Urothelium cell line (cell line): ENCODE results near the gene MLST8.
"Not testable (repeated sequence)": the region's sequence is repeated elsewhere in the genome, so short reads cannot be mapped to it uniquely, and the experiment has no call there.

ENCODE experiments used
- DNase-seq: peaks from one replicate; pipeline ENCODE4 v3.0.0; 2011; ENCODE audit warnings: low spot score, mixed read lengths
- FAIRE-seq: peaks from 2 replicates; lab custom pipeline; 2011; peaks lifted over from hg19 to GRCh38; lab: Jason Lieb, UNC

Gene MLST8

GRCh38 chr16:2189252-2189893 is 15.9 kb upstream of the MLST8 start:
- FAIRE-seq (no peak), DNase-seq (no peak)

GRCh38 chr16:2190002-2190658 is 15.1 kb upstream of the MLST8 start:
- FAIRE-seq (no peak), DNase-seq (no peak)

- DNase-seq (no peak), FAIRE-seq (no peak)
Observed at GRCh38 chr16:2190659-2191445, 14.4 kb upstream of the MLST8 start.

GRCh38 chr16:2191446-2191706 is 13.9 kb upstream of the MLST8 start:
- DNase-seq (no peak), FAIRE-seq (no peak)

- FAIRE-seq, result no peak
- DNase-seq, result peak; percentile 58
Observed at GRCh38 chr16:2194166-2194834, 11.0 kb upstream of the MLST8 start.

- FAIRE-seq, result peak; percentile 65
- peak; percentile 69 for DNase-seq
Observed at GRCh38 chr16:2194852-2195321, 10.4 kb upstream of the MLST8 start.

- FAIRE-seq (peak; percentile 65), DNase-seq (no peak)
Observed at GRCh38 chr16:2195322-2196161, 9.7 kb upstream of the MLST8 start.

GRCh38 chr16:2196162-2196980 is 8.9 kb upstream of the MLST8 start, which contains the start of gene CASKIN1:
CASKIN1 (minus strand) TSS chr16:2196605; CDS start chr16:2196432, 173 bp downstream.
- FAIRE-seq (peak; percentile 9), DNase-seq (peak; percentile 52)

GRCh38 chr16:2196981-2197511 is 8.2 kb upstream of the MLST8 start:
- FAIRE-seq, result no peak

GRCh38 chr16:2197765-2198164 is 7.5 kb upstream of the MLST8 start:
- FAIRE-seq (no peak), DNase-seq (no peak)

More at GRCh38 chr16:2196981-2197511, 8.2 kb upstream of the MLST8 start:
- DNase-seq, result no peak

- no peak for DNase-seq
- no peak for FAIRE-seq
Observed at GRCh38 chr16:2198283-2198682, 7.0 kb upstream of the MLST8 start.

GRCh38 chr16:2199095-2199494 is 6.2 kb upstream of the MLST8 start:
- FAIRE-seq (no peak), DNase-seq (no peak)

GRCh38 chr16:2199621-2200139 is 5.6 kb upstream of the MLST8 start:
- DNase-seq (no peak), FAIRE-seq (no peak)

- no peak for DNase-seq
- FAIRE-seq, result no peak
Observed at GRCh38 chr16:2200313-2200712, 4.9 kb upstream of the MLST8 start.

GRCh38 chr16:2203119-2203688 is 2.0 kb upstream of the MLST8 start:
- peak; percentile 17 for FAIRE-seq
- not testable (repeated sequence) for DNase-seq

- FAIRE-seq, result no peak
- no peak for DNase-seq
Observed at GRCh38 chr16:2204416-2205103, 694 bp upstream of the MLST8 start.

- DNase-seq (no peak), FAIRE-seq (no peak)
Observed at GRCh38 chr16:2205967-2206313, 686 bp downstream of the MLST8 start.

GRCh38 chr16:2206420-2206779 is 1.1 kb downstream of the MLST8 start:
- DNase-seq, result no peak
- FAIRE-seq, result no peak
